Activated CD4-positive, alpha-beta T cell treated with anti-CD3 and anti-CD28 coated beads, Interleukin-2, Interleukin-6, amounts not matched to agents 100 ng/mL and 50 ng/mL, durations not matched to agents 16 hours and 8 hours (primary cell): ENCODE measurements around the gene GLMP.

Experiments
- DNase-seq: peaks from one replicate; pipeline ENCODE4 v3.0.0-alpha.2; 2020

The GLMP gene

DNA sequence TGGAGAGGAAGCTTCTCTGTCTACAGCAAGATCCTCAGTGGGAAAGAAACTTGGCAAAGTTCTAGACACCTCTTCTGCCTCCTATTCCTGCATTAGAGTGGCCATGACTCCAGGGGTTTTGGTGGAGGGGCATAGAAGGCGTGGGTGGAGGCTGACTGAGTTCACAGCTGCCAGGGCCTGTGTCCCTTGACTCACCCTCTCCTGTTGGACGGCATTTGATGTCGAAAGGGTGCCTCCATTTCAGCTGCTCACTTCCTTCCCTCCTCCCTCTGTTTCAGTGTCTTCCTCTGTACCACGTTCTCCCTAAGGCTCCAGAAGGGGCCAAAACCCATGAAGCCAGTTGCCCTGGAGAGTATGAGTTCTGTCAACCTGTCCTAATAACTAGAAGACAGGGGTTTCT lies 10.7 kb downstream of the GLMP start:
- no peak for DNase-seq

DNA sequence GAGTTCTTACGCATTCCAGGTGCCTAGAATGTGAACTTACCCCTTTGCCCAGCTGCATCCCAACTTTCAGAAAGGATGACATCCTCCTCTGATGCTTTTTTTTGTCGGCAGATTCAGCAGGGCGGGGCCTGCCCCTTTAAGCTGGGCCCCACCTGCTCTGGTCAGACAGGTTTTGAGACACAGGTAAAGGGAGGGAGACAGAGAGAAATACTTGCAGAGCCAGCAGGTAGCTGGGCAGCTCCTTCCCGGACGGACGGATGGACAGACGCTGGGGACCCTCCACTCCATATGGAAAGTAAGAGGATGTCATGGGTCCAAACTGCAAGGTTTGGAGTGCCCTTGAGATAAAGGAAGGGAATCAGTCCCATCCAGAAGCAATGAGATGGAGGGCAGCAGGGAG lies 11.4 kb downstream of the GLMP start, which contains the start of gene TMEM79:
Gene TMEM79, plus strand, starts transcription at position 214 of the 400 bp plus-strand sequence. CDS start 902 bp downstream, outside the sequence.
- no peak for DNase-seq

DNA sequence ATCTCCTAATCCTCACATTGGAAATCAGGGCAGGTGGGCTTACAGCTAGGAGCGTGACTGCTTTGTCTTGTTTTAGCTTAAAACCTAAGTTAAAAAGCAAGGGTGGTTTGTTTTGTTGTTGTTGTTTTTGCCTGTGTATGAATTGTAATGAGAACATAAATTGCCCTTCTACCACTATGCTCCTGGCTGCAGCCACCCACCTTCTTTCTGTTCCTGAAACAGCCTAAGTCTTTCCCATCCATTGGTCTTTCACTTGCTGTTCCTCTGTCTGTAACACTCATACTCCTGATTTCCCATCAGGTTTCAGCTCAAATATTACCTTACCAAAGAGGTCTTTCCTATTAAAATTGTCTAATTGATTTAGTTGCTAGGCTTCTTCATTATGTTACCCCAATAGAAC lies 12.0 kb downstream of the GLMP start:
- DNase-seq = no peak

DNA sequence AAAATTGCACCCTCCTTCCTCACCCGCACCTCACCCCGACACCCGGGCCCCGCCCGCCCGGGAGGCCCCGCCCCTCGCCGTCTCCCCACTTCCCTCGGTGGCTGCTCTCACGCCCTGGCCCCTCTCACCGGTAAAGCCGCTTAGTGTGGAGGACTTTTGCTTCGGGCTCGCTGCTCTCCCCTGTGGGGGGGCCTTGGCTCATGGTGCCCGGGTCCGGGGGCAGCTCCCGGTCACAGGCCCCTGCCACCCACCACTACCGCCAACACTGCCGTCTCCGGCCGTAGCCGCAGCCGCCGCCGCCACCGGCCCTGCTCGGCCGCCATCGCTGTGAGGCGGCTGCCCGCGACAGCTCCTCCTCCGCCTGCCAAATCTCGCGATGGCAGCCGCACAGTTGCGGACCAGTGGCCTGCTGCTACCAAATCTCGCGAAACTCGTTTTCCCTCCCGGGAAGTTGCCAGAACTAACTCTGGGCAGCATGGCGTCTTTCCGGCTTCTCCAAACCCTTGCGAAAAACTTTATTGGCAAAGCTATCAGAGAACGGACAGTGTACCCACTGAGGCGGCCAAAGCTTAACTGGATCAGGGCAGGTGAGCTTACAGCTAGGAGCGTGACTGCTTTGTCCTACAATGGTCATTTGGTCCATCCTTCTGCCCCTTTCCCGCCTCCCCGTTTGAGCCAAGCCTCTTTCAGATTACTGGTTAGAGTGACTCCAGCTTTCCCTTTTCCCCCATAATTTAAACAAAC lies 12.8 kb downstream of the GLMP start, which contains the start of gene SMG5:
Gene SMG5, minus strand, starts transcription at position 347 of the 744 bp plus-strand sequence. Its CDS starts 145 bp downstream, at position 202.
- peak; percentile 99 for DNase-seq

DNA sequence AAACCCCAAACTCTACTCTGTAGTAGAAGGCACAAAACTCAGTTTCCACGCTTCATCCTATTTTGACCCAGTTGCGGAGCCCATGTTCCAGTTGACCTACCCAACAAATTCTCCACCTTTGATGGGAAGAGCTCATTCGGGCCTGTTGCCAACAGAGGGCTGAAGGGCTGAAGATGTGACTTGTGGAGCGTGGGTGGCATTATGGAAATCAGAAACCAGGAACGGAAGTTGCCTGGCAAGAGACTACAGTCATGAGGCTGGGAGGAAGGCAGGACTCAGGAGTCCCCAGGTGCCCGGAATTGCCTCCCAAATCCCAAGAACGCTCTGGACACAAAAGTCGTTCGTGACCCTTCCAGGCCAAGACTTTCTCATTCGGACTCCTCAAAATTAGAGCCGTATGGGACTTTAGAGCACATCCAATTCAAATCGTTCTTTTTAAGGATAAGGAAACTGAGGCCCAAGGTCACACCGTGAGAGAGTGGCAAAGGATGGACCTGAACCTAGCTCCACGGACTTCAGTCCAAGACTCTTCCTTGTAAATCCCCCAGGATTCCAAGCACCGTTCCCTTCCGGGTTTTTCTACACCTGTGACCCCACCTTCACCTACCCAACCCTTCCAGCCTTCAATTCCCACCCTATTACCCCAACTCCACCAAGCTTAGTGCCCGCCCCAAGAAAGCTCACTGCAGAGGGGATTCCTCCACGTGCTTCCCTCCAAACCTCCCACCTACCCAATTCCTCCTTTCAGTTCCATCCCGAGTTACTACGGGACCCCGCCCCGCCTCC lies 13.6 kb downstream of the GLMP start:
- peak; percentile 46 for DNase-seq

DNA sequence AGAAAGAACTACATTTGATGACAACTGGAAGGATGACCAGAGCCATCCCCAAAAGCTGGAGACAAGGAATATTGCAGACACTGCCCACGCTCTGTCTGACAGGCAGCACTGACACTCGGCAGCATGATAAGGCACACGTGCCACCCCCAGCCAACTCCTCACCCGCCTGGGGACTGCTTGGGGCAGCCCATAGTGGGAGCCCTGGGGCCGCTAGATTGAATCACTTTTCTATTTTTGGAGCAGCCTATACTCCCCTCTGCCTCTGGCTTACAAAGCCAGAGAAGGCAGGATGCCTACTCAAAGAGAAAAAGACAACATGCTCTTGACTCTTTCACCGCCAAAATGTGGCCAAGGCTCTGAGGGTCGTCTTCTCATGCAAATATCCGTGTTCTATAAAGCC lies 14.2 kb downstream of the GLMP start:
- peak; percentile 68 for DNase-seq

DNA sequence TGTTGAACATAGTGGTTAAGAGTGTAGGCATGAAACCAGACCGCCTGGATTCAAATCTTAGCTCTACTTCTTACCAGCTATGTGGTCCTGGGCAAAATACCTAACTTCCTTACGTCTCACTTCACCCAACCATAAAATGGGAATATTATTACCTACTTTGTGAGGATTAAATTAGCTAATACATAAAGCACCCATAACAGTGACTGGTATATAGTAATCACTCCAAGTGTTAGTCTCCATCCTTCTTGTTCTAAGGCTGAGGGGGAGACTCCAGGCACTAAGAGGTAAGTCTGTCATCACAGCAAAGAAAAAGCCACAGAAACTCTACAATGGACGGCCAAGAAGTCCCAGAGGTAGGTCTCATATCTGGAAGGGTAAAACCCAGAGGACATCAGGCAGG lies 15.6 kb downstream of the GLMP start:
- no peak for DNase-seq

DNA sequence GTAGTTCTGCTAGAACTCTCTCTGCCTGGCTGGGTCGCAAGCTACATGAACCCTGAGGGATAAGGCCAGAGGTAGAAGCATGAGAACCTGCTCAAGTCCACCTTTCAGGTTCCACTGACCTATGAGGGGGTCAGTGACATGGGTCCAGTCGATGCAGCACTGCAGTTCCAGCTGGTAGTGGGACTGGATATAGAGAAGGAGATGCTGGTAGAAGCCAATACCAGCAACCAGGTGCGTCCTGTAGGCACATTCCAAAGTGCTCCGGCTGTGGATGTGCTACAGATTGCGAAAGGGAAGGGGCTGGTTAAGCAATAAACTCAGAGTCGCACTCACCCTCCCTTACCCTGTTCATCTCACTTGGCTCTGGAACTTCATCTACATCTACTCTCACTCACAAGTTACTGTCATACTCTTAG lies 18.5 kb downstream of the GLMP start:
- DNase-seq = no peak

DNA sequence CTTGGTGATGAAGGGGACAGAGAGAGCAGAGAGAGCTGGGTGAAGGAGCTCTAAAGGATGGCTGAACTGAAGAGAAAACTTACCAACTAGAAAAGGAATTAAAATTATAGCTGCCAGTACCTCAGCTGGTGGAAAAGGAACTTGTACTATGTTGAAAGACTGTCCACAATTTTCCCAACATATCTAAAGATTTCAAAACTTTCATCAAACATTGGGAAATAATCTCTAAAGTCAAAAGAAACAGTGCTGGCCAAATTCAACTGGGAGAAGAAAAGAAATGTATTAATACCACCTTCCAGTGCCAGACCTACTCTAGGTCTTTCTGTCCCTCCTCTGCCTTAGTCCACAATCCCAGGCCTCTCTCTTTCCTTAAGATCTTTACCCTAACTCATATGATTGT lies 18.9 kb downstream of the GLMP start:
- no peak for DNase-seq

DNA sequence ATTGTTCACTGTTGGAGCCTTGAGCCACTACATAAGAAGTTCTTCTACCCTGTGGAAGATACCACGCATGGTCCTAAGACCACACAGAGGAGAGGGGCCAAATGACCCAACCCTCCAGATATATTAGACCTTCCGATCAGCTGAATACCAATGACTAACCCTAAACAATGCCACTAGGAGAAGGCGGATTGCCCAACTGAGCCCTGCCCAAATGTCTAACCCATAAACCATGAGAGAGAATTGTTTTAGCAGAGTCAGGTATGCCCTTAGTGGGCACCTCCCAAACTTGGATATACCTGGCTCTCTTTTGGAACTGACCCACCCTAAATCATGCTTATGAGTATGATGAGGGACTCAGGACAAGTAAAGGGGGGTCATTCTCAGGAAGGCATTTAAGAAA lies 25.2 kb downstream of the GLMP start:
- DNase-seq = no peak

DNA sequence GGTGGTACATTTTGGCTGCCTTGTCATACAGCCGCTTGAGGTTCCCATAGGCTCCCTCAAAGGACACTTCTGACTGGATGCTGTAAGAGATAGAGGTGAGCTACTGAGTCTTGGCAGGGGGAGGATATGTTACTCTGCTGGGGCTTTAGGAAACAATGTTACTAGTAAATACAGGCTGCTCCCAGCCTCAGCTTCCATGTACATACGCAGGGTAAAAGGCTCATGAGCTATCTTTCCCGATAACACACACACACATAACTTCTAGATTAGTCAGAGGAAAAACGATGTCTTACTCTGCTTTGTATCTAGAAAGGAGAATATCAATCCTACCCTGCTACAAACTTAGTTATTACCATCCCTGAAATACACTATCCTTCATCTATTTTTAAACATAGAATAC lies 27.1 kb downstream of the GLMP start:
- DNase-seq = no peak

DNA sequence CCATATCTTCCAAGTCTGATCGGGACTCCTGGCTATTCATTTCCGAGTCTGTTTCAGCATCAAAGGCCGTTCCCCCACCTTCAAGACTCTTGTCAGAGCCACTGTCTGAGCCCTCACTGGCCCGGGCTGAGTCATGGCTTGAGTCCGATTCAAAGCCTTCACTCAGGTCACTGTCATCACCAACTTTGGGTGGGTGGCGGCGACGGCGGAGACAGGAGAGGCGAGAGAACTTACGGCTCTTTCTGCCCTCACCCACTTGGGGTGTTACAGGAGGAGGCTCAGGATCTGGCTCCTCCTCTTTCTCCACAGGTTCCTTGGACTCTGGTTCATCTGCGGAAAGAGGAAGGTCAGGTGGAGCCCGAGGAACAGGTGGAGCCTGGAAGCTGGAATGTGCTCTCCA lies 29.4 kb downstream of the GLMP start:
- DNase-seq = no peak

DNA sequence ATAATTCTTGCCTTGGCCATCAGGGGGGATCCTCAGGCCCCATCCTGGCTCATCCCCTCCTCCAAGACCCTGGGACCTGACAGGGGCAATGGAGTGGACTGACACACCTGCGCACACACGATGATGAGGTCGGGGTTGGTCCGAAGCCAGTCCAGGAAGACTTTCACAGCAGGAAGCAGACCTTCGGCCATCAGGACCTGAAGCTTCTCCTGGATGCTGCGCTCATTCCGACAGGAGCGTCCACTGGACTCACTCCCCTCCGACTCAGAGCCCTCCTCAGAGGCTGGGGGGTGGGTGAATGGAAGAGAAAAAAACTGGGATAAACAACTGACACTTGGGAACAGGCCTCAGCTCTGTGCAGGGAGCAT lies 32.2 kb downstream of the GLMP start:
- no peak for DNase-seq

DNA sequence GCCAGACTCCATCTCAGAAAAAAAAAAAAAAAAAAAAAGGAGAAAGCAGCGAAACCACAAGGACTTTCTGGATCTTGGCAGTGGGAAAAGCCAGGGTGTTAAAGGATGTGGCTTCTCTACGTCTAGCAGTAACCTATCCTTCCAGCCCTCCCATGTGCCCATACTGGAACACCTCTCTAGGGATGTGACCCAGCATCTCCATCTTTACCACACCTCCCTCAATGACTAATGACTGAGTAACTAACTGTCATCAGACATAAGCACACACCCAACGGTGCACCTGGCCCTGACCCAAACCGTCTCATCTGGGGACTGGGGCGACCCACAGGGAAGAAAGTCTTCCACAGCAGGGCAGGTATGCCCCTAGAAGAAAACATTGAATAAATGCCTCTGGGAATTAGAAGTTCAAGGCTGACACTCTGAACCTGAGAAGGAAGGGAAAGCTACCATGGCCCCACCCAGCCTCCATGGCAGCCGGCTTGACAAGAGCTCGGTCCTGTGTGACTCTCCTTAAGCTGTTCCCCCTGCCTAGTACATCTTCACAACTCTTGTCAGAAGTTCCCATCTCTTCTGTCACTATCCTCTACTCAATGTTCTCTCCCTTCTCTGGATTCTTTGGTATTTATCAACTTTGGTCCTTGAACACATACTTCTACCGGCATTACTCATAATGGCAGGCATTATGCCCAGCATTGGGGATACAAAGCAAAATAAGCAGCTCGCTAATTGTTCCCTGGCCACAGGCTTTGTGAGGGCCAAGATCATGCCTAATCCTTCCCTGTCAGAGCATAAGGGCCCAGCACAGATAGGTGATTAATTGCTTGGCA lies 32.8 kb downstream of the GLMP start:
- no peak for DNase-seq

DNA sequence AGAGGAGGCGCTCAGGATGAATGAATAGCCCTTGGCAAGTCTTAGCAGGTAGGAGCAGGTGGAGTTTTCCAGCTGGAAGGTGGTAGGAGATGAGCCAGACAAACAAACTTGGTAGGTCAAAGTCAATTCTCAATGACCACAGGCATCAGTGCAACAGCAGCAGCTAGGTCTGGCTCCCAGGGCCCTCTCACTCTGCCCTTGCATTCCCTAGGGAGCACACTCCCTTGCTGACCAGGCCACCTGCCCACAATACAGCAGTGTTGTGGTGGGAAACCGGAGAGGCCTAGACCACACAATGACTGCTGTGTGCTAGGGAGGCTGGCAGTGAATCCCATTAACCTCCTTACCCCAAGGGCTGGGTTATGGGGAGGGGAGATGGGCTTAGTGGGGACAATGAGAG lies 34.6 kb downstream of the GLMP start:
- DNase-seq = no peak

DNA sequence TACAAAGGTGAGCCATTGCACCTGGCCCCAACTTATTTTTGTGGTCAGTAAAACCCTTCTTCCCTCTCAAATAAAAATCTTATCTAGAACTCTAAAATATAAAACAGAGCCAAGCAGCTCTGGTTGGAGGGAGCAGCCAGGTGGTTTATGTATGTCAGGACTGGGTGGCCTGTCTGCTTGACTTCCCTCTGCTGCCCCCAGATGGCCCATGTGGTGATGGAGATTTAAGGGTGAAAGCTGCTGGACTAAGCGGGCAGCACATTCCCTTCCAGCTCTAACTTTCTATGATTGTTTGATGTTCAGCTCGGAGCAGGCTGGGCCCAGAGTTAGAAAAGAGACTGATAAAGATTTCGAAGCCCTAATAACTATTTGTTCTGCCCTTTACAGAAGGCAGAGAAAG lies 35.7 kb downstream of the GLMP start:
- DNase-seq = no peak

DNA sequence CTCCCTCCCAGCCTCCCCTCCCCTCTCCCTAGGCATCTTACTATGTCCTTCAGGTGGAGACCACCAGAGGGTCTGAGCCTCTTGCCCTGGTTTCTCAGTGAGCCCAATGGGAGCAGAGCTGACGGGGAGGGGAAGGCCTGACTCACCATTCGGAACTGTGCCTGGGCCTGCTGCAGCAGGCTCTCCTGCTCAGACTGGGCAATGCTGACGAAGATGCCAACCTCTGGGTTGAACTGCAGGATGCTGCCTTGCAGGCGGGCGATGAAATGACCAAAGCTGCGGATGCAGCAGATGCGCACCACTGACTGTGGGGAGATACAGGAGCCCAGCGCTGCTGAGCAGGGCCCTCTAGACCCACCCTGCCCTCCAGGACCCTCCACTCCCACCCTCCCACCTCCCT lies 36.6 kb downstream of the GLMP start:
- no peak for DNase-seq

DNA sequence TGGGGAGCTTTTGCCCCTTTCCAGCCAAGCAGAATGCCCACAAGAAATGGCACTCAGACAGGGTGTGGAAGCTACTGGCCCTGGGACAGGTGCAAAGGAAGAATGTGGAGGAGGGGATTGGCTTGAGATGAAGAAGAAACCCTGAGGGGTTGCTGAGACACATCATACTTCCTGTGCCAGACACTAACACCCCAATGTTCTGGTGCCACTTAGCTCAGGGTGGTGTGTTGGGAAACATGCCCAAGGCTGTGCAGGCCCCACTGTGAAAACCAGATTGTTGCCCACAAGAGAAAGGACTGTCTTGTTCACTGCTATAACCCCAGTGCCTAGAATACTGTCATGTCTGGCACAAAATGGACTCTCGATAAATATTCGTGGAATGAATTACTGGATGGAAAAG lies 37.8 kb downstream of the GLMP start:
- no peak for DNase-seq

DNA sequence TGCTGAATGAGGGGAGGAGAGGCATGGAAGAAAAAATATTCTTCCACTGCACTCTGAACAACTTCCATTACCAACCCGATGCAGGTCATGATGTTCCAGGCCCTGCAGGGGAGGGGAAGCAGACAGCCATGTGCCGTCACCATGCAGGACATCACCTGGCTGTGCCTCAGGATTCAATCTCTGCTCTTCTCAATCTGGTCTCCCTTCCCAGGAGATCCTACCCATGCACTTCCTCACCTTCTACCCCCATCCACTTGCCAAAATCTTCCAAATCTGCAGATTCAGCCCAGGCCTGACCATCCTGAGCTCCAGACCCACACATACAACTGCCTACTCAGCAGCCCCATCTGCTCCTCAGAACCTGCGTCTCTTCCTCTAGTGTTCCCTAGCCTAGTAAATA lies 41.8 kb downstream of the GLMP start:
- DNase-seq = no peak

DNA sequence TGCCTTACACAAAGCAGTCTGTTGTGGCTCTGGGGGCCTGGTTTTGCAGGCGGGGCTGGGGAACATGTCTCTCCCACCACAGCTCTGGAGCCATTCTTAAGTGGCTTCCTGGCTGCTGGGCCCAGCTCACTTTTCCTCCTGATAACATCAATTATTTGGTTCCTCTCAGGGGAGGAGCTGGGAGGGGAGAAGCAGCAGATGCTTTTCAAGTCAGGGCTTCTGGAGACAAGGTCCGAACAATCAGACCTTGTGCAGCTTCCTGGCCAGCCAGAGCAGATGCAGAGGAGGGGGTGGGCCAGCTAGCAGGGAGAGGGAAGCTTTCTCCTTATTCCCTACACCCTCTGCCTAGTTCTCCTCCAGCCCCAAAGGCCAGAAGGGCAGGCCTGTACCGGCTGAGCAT lies 44.0 kb downstream of the GLMP start:
- no peak for DNase-seq

DNA sequence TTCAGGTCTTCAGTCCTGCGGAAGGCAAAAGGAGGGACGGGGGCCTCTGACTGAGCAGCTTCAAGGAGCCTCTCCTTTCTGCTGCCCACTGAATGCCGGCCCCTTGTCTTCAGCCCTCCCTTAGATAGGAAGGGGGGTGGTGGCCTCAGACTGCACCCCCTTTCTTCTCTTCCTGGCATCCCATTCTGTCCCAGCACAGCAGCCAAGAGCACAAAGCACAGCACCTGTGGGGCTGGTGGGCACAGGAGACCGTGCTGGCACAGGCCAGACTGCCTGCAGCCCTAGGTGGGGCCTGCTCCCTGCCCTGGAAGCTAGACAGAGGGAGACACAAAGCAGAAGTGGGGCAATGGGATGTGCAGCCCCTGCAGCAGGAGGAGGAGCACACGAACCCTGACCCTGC lies 45.9 kb downstream of the GLMP start:
- no peak for DNase-seq

DNA sequence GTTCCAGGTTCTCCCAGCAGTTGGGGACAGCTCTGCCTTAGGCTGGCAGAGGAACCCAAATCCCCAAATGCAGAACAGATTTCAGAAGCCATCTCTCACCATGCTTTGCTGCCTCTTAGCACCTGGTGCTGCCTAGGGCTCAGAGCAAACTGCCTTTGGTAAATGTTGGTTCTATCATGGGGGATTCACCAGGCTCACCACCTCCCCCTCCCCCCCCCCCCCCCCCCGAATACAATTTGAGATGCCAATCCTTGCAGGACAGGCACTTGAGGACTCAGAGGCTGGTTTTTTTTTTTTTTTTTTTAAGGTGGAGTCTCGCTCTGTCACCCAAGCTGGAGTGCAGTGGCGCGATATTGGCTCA lies 47.2 kb downstream of the GLMP start:
- no peak for DNase-seq

DNA sequence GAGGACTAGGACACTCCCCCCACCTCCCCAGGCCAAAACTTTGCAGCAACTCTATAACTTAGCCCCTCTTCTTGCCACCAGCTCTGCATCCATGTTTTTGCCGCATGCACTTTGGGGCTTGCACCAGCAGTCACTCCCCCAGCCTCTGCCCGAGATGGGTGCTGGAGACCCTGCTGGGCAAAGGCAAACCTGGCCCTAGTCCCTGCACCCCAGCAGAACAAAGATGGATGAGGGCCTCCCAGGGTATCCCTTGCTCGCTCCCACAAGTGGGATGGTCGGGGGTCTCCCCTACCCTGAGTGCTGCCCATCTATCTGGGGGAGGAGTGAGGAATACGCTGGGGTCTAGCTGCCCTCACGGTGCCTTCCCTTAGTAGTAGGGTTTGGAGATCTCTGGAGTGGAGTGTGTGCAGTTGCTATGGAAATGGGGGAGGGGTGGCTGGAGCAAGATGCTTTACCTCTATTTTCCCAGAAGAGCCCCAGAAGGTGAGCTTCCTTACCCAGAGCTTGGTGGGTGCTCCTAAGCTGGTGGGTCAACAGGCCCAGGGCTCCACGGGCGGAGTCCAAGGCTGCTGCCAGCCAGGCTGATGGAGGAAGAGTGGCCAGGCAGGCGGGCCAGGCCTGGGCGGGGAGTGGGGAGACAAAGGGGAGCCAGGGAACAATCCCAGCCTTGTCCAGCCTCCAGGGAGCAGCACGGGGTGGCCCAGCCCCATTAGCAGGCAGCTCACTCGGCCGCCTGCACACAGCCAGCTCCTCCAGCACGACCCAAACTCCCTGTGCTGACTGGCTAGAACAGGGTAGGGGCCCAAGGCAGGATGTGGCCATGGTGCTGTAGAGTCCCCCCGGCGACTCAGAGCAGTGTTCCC lies 47.8 kb downstream of the GLMP start, which contains the start of gene PAQR6:
Gene PAQR6, minus strand, starts transcription at position 597 of the 863 bp plus-strand sequence. CDS start 1,325 bp downstream, outside the sequence.
- no peak for DNase-seq
